ENCODE measurements around the gene PDLIM1.

GRCh38 chr10:95291365-95292039 lies 699 bp upstream of the PDLIM1 start:
- TF ChIP-seq CTCF (conservative IDR thresholded peaks at IDR 0.05; ENCODE audit: low read length): no peak
- no peak for TF ChIP-seq EZH2phosphoT487 (IDR thresholded peaks at IDR 0.05; ENCODE audit: borderline replicate concordance)
